ENCODE measurements around the gene ZFYVE26.

Gene ZFYVE26

GRCh38 chr14:67816326-67817002 is at the start of gene ZFYVE26:
TSS of gene ZFYVE26 (minus strand) at chr14:67816590. CDS start at chr14:67815963, 627 bp downstream.
- no peak for TF ChIP-seq CTCF (IDR thresholded peaks at IDR 0.05; ENCODE audit: low read depth, low read length)
- peak; percentile 91 for TF ChIP-seq MAX (IDR thresholded peaks at IDR 0.05; ENCODE audit: low read depth, low read length)
- TF ChIP-seq MYC (IDR thresholded peaks at IDR 0.05; ENCODE audit: low read depth, low read length), result peak; percentile 20; the same call in 1 of the 2 replicates
- TF ChIP-seq POLR2A (IDR thresholded peaks at IDR 0.05; ENCODE audit: extremely low read depth, insufficient read length), result peak; percentile 48
- peak; percentile 93 for DNase-seq (ENCODE audit: low read depth)
- peak within 1 kb of the TSS; percentile 91 for H3K4me3 ChIP-seq (ENCODE audit: low read depth, low read length)

GRCh38 chr14:67863223-67863622 is 46.8 kb upstream of the ZFYVE26 start:
- TF ChIP-seq MYC (IDR thresholded peaks at IDR 0.05; ENCODE audit: low read depth, low read length) (no peak), POLR2A (IDR thresholded peaks at IDR 0.05; ENCODE audit: extremely low read depth, insufficient read length) (no peak), CTCF (IDR thresholded peaks at IDR 0.05; ENCODE audit: low read depth, low read length) (no peak)
- no peak overlapping the region for H3K4me3 ChIP-seq (ENCODE audit: low read depth, low read length)

GRCh38 chr14:67859169-67859749 is 42.9 kb upstream of the ZFYVE26 start:
- TF ChIP-seq POLR2A (IDR thresholded peaks at IDR 0.05; ENCODE audit: extremely low read depth, insufficient read length), result no peak
- no peak for TF ChIP-seq MYC (IDR thresholded peaks at IDR 0.05; ENCODE audit: low read depth, low read length)
- no peak for TF ChIP-seq CTCF (IDR thresholded peaks at IDR 0.05; ENCODE audit: low read depth, low read length)
- TF ChIP-seq MAX (IDR thresholded peaks at IDR 0.05; ENCODE audit: low read depth, low read length), result no peak
- H3K4me3 ChIP-seq (ENCODE audit: low read depth, low read length), result no peak overlapping the region
- DNase-seq (ENCODE audit: low read depth), result no peak

More at GRCh38 chr14:67863223-67863622, 46.8 kb upstream of the ZFYVE26 start:
- no peak for DNase-seq (ENCODE audit: low read depth)

- TF ChIP-seq MAX (IDR thresholded peaks at IDR 0.05; ENCODE audit: low read depth, low read length) (no peak), POLR2A (IDR thresholded peaks at IDR 0.05; ENCODE audit: extremely low read depth, insufficient read length) (no peak), MYC (IDR thresholded peaks at IDR 0.05; ENCODE audit: low read depth, low read length) (no peak), CTCF (IDR thresholded peaks at IDR 0.05; ENCODE audit: low read depth, low read length) (no peak)
- no peak overlapping the region for H3K4me3 ChIP-seq (ENCODE audit: low read depth, low read length)
- no peak for DNase-seq (ENCODE audit: low read depth)
Measured at GRCh38 chr14:67857778-67858350, 41.5 kb upstream of the ZFYVE26 start.

GRCh38 chr14:67856827-67857226 is 40.4 kb upstream of the ZFYVE26 start:
- no peak overlapping the region for H3K4me3 ChIP-seq (ENCODE audit: low read depth, low read length)
- no peak for TF ChIP-seq CTCF (IDR thresholded peaks at IDR 0.05; ENCODE audit: low read depth, low read length)
- no peak for TF ChIP-seq MYC (IDR thresholded peaks at IDR 0.05; ENCODE audit: low read depth, low read length)
- TF ChIP-seq MAX (IDR thresholded peaks at IDR 0.05; ENCODE audit: low read depth, low read length), result no peak
- TF ChIP-seq POLR2A (IDR thresholded peaks at IDR 0.05; ENCODE audit: extremely low read depth, insufficient read length), result no peak
- DNase-seq (ENCODE audit: low read depth), result no peak
